ENCODE data around the gene CCDC81. TPM values are rescaled to one million over a fixed set of nuclear protein-coding genes. Genes with fewer than 3 reads are reported as not detected.
"Not testable (repeated sequence)": the region's sequence is repeated elsewhere in the genome, so short reads cannot be mapped to it uniquely, and the experiment has no call there.

CCDC81 gene
- total RNA-seq, 1 experiment from 2014 or later = 50.8 TPM

DNA sequence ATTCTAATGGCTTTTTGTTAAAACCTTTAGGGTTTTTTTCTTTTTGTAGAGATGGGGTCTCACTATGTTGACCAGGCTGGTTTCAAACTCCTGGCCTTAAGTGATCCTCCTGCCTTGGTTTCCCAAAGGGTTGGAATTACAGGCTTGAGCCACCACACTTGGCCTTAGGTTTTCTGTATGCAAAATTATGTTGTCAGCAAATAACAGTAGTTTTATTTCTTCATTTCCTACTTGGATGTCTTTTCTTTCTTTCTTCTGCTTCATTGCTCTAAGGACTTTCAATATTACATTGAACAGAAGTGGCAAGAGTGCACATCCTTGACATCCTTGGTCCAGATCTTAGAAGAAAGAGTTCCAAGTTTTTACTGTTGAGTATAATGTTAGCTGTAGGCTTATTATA, 52.8 kb downstream of the CCDC81 start:
- DNase-seq (ENCODE audit: low spot score) = no peak
- in situ Hi-C loops (cut with HindIII; ENCODE audit: low sequenced_read_pairs) = no loop called here

DNA sequence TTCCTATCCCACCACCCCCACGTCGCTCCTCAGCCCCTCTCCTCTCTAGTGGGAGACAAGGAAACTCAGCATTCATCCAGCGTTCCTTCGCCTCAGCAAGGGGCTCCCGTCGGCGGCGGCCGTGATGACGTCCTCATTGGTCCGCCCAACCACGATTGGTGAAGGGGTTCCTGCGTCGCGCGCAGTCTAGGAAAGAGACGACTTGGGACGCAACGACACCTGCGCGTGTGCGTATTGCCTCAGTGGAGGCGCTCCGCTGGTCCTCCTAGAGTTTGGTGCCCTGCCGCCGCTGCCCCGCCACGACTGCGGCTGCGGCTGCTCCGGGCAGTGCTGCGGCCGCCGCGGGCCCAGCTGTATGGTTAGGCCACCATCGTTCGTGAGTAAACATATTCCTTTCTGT, 56.6 kb downstream of the CCDC81 start:
- no peak for DNase-seq (ENCODE audit: low spot score)
- in situ Hi-C loops (cut with HindIII; ENCODE audit: low sequenced_read_pairs) = no loop called here

DNA sequence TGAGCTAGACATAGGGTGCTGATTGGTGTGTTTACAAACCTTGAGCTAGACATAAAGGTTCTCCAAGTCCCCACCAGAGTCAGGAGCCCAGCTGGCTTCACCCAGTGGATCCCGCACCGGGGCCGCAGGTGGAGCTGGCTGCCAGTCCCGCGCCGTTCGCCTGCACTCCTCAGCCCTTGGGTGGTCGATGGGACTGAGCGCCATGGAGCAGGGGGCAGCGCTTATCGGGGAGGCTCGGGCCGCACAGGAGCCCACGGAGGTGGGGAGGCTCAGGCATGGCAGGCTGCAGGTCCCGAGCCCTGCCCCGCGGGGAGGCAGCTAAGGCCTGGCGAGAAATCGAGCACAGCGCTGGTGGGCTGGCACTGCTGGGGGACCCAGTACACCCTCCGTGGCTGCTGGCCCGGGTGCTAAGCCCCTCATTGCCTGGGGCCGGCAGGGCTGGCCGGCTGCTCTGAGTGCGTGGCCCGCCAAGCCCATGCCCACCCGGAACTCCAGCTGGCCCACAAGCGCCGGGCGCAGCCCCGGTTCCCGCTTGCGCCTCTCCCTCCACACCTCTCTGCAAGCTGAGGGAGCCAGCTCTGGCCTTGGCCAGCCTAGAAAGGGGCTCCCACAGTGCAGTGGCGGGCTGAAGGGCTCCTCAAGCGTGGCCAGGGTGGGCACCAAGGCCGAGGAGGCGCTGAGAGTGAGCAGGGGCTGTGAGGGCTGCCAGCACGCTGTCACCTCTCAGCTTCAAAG, 58.8 kb downstream of the CCDC81 start:
- in situ Hi-C loops (cut with HindIII; ENCODE audit: low sequenced_read_pairs); DNase-seq (ENCODE audit: low spot score): not testable (repeated sequence)

DNA sequence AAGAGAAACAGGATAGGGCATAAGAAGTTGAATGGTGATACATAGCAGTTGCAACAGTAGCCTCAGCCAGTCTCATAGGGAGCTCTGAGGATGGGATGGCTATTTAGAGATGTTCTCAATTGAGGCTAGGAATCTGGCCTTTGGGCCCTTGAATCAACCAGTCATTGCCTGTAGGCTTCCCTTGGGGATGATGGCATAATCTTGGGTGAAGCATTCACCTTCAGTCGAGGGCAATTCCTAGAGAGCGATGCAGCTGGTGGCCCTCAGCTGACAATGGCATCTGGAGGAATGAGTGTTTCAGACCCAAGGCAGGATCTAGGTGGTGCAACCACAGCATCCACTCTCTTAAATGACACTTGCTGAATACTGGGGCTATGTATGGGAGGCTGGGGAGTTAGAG, 61.0 kb downstream of the CCDC81 start:
- in situ Hi-C loops (cut with HindIII; ENCODE audit: low sequenced_read_pairs) = no loop called here

DNA sequence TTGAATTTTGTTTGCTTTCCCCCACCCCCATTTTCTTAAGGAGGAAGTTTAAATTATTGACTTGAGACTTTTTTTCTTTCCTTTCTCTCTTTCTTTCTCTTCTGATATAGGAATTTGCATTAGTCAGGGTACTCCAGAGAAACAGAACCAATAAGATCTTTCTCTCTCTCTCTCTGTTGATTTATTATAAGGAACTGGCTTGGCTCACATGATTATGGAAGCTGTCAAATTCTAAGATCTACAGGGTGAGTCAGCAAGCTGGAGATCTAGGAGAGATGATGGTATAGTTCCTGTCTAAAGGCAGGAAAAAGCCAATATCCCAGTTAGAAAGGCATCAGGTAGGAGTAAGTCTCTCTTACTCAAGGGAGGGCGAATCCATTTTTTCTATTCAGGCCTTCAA, 64.0 kb downstream of the CCDC81 start:
- in situ Hi-C loops (cut with HindIII; ENCODE audit: low sequenced_read_pairs) = no loop called here
- no peak for DNase-seq (ENCODE audit: low spot score)

More for the DNA sequence above, 61.0 kb downstream of the CCDC81 start:
- no peak for DNase-seq (ENCODE audit: low spot score)

DNA sequence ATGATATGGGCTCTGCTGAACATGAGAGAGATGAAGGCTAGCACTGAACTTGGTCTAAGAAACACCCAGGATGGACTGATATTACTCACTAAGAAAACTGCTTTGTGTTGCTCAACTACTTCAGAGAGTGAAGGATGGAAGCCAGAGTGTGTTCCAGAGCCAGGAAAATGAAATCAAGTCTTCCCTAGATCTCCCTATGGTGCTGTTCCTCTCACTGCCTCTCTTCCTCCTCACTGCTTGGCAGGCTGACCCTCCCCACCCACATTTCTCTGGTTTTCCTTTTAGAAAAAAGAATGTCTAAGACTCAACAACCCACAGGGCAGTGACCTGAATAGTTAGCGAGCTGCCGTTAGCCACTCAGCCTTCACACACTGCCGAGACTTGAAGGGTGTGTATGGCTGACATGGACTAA, 65.6 kb downstream of the CCDC81 start:
- DNase-seq (ENCODE audit: low spot score) = no peak
- in situ Hi-C loops (cut with HindIII; ENCODE audit: low sequenced_read_pairs) = no loop called here

DNA sequence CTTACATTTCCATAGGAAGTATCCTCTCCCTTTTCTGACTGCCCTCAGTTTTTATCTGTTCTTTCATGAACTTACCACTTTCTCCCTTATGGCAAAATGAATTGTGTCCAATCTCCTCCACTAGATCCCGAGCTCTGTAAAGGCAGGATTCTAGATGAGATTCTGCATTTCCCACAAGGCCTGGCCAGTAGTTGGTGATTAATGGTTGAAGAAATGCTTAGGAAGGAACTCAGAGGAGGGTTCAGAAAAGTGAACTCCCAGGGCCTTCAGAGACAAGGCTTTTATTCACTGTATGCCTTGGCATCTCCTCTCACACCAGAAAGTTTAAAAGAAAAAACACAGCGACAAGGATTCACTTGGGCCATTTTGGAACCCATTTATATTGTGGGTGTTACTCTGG, 66.2 kb downstream of the CCDC81 start:
- DNase-seq (ENCODE audit: low spot score) = no peak
- in situ Hi-C loops (cut with HindIII; ENCODE audit: low sequenced_read_pairs) = no loop called here

DNA sequence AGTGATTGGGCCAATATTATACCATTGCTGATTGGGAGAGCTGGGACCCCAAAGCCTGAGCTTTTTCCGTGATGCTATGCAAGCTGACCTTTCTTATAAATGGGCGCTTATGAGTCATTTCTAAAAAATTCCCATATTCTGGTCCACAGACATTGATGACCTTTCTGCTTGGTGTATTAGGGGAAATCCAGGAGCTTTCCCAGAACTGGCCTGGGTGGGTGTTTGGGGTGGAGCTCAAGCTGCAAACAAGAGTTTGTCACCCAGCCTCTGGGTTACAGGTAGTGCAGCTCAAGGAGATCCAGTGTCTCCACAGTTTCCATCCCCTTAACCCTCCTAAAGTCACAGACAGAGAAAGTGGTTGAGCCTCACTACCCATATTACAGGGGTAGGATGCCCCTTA, 67.7 kb downstream of the CCDC81 start:
- DNase-seq (ENCODE audit: low spot score) = no peak
- in situ Hi-C loops (cut with HindIII; ENCODE audit: low sequenced_read_pairs) = no loop called here

DNA sequence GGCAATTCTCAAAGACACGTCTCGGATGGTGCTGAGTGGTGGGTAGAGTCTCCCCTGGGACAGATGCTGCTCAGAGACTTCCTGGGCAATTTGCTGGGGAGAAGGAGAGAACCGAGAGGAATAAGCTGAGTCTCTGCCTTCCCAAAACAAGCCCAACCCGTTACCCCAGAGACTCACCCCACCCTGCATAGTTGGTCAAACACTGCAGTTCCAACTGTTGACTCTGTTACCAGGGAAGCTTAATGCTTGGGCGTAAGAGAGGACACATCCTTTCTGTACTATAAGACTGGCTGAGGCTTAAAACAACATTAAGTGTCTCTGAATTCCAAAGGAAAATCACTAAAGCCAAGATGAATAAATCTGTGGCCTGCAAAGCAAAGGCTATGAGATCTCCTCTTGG, 68.1 kb downstream of the CCDC81 start:
- DNase-seq (ENCODE audit: low spot score) = no peak

DNA sequence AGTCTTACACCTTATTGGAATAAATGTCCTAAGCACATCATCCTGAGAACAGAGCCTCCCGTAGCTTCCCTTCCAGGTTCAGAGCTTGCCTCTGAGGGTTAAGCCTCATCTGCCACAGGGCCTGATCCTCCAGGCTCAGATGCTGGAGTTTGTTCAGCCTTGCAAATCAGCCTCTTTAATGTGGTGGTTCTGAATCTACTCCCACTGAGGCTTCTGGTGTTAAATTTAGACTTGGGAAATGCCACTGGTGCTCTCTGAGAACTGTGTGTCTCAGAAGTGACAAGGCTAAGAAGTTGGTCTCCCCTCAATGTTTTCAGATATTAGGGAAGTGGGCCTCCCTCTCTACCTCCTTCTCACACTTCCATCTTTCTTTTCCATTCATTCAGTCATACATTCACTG, 68.7 kb downstream of the CCDC81 start:
- in situ Hi-C loops (cut with HindIII; ENCODE audit: low sequenced_read_pairs) = no loop called here

More for the DNA sequence above, 68.1 kb downstream of the CCDC81 start:
- in situ Hi-C loops (cut with HindIII; ENCODE audit: low sequenced_read_pairs) = no loop called here

DNA sequence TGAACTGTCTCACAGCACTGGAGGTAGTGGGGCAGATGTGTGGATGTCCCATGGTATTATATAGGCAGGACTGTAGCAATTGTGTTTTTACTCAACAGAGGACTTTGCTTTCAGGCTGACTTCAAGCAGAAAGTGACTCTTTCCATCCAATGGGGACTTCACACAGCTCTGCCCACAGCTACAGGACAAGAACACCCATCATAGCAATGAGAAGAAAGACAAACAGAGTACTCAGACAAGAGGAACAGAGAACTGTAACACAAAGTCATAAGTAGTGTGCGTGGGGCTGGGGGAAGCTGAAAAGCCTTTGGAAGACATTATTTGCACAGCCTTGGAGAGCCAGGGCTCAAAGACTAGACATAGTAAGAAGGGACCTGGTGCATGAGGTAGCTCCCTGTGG, 70.3 kb downstream of the CCDC81 start:
- no peak for DNase-seq (ENCODE audit: low spot score)
- in situ Hi-C loops (cut with HindIII; ENCODE audit: low sequenced_read_pairs) = no loop called here

More for the DNA sequence above, 68.7 kb downstream of the CCDC81 start:
- no peak for DNase-seq (ENCODE audit: low spot score)

DNA sequence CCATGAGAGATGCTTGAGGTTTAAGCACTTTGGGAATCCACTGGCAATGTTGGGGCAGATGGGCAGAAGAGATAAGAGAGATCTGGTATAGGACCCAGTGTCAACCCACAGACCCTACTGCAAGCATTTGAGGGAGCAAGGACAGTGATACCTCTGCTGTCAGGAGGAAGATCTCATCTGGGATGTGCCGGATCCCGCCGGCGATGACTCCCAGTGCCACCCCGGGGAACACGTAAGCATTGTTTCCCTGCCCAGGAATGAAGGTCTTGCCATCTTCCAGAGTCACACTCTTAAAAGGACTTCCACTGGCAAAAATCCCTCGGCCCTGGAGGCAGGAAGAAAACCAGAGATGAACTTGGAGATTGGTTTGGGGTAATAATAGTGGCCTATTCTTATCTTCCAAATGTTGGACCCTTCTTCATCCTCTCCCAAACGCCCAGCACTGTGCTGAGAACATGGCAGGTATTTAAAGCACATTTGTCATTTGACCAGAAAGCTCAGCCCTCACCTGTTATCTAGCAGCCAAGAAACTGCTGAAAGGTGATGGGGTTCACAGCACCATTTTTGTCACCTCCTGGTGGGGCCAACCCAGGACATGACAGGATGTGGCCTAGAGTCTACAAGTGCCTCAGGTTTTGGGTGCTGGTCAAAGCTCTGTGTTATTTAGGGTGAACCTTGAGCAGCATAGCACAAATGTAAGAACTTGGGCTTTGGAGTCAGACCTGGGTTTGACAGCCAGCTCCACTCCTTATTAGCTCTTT, 71.7 kb downstream of the CCDC81 start:
- no peak for DNase-seq (ENCODE audit: low spot score)
- in situ Hi-C loops (cut with HindIII; ENCODE audit: low sequenced_read_pairs) = no loop called here

DNA sequence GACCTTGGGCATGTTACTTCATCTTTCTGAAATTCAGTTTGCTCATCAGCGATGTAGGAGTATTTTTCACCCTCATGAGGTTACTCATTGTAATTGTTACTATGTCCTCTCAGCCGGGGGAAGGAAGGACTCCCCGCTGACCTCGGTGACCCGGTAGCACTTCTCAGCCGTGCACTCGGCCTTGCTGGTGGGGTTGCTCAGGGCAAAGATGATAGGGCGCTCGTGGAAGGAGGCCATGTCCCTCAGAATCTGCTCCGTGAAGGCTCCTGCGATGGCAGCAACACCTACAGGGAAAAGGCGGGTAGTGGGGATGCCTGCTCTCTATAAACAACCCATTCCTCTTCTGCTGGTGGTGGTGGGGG, 72.2 kb downstream of the CCDC81 start:
- in situ Hi-C loops (cut with HindIII; ENCODE audit: low sequenced_read_pairs) = no loop called here
- DNase-seq (ENCODE audit: low spot score) = no peak

DNA sequence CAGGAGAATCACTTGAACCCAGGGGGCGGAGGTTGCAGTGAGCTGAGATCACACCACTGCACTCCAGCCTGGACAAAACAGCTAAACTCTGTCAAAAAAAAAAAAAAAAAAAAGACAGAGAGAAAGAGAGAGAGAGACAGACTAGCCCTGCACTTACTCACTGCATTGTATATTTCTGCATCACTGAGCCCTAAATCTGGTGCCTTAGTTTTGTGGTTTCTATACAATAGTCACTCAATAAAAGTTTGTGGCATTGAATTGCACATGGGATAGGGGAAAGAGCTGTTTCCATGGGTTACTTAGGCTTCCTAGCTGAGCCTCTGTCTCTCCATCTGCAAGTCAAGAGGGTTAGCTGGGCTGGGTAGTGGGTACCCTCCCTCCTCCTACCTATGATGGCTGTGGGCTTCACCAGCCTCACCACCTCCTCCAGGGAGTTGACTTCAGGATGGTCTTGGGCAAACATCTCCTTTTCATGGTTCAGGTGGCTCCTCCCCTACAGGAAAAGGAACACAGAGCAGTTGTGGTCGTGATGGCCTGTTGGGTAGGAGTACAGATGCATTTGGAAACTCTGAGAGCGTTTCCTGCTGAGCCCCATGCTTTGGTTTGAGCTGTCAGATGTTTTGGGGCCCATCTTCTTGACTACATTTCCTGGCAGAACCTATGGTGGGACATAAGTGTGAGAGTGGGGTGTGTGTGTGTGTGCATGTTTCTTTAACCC, 73.2 kb downstream of the CCDC81 start:
- no peak for DNase-seq (ENCODE audit: low spot score)
- in situ Hi-C loops (cut with HindIII; ENCODE audit: low sequenced_read_pairs) = no loop called here

DNA sequence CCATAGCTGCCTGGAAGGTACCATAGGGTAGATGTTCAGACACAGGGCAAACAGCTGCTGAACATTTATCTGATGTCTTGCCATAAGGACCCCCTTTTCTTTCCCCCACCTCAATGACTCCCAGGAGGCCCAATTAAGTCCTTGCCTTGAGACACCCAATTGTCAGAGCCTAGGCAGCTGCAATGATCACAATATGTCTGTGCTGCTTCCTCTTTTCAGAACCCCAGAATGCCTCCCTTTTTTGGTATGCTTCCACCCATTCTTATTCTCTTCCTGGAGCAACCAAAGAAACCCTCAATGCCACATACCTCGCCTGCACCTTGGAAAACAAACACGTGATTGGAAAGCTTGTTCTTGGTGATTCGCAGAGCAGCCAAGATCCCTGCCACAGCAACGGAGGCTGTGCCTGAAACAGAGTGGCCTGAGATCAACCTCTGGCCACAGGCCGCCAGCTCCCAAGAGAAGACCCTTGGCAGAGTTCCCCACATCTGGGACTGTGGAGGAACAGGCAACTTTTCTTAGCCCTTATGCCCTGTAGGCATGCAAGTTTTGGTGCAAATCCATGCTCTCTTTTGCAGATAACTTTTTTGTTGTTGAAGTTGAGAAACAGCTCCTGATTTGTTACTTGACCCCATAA, 75.4 kb downstream of the CCDC81 start:
- DNase-seq (ENCODE audit: low spot score) = no peak
- in situ Hi-C loops (cut with HindIII; ENCODE audit: low sequenced_read_pairs) = no loop called here

DNA sequence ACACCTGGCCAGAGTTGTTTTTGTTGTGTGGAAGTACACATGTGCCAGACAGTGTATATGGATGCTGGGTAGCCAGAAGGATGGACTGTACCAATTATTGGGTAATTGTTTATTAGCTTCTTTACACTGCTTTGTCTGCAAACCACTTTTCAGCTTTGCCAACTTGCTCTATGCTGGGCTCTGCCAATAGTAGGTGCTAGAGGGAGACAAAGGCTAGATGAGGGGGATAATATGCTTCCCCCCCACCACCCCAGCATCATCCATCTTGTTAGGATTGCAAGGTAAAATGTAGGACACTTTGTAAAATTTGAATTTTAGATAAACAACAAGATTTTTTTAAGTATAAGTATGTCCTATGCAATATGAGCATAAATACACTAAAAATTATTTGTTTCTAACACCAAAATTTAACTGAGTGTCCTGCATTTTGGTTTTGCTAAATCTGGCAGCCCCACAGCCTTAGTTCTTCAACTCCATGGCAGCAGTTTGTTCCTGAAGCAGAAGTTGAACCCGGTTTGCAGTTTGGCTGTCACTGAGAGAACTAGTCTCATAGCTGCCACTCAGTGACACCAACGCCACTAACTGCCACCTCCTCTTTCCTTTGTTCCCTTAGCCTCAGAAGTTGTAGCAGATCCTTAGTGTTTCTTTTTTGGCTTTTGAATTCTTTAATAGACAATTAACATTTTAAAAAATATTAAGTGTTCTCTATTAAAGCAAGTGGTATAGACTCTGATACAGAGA, 78.8 kb downstream of the CCDC81 start:
- in situ Hi-C loops (cut with HindIII; ENCODE audit: low sequenced_read_pairs) = no loop called here
- DNase-seq (ENCODE audit: low spot score) = no peak

DNA sequence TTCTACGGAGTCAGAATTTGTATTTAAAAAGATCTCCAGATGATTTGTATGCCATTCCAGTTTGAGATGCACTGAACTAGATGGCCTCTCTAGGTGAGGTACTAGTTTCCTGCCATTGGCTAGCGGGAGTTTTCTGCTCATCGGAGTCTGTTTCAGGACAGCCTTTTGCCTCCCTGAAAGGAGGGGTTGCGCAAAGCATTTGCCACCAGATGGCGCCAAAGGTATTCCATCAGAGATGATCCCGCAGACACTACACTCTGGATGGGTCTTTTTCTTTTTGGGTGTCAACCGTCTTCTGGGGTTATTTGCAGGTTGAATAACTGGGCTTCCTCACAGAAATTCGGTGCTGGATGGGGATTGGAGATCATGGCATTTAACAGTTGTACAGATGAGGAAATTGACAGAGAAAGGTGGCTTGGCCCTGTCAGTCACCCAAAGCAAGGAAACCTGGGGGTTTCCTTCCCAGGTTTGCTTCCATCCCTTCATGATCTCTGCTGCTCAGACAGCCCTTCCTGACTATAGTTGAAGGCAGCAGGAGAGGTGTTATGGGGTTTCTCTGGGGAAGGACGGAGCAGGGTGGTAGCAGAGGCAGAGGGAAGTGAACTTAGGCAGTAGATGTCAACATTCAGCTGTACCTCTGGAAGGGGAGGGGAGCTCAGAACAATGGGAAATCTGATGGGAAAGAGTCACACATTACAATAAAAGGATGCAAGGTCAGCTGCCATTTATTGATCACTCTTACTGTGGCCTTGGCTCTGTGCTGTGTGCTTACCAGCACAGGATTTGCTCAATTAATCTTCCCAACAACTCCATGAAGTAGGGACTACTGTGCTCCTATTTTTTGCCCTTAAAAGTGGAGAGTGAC, 81.6 kb downstream of the CCDC81 start:
- in situ Hi-C loops (cut with HindIII; ENCODE audit: low sequenced_read_pairs) = no loop called here
- peak; percentile 85 for DNase-seq (ENCODE audit: low spot score)

DNA sequence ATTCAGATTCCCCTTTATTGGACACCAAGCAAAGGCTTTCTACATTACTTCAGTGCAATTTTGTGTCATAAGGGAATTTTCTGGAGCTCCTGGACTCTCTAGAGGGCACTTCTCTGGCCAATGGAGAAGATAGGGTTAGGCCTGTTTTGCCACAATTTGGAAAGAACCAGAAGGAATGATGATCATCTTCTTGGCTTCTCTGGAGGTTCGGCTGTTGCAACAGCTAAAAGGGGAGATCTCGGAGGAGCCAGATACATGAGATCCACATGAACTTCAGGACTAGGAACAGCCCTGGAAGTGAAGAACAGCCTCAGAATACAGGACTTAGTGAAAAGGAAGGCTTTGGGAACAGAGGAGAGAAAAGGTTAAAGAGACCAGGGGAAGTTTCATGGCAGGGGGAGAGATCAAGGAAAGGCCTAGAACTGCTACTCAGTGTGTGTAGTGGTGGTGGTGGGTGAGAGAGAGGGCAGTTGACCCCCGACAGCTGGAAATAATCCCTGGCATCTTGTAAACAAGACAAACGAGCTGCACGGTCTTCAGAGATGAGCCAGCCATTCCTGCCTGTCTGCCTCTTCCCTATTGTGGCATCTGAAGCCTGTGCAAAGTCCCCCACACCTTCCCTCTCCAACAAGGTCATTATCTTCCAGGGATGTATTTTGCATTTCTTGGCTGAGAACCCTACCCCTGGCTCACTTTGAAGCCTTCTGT, 83.8 kb downstream of the CCDC81 start:
- DNase-seq (ENCODE audit: low spot score) = no peak
- in situ Hi-C loops (cut with HindIII; ENCODE audit: low sequenced_read_pairs) = no loop called here

Measured in G401 (cell line).